ENCODE results near the gene JUNB. TPM values are rescaled to one million over a fixed set of nuclear protein-coding genes. Genes with fewer than 3 reads are reported as not detected.

JUNB gene
- polyA plus RNA-seq, 12 donors, result 18.0 to 187 (median 38.3) TPM; not detected in 1

GRCh38 chr19:12838886-12839756 is 47.8 kb downstream of the JUNB start:
- no peak for DNase-seq

GRCh38 chr19:12840091-12841079 is 49.1 kb downstream of the JUNB start:
- no peak for DNase-seq

DNA sequence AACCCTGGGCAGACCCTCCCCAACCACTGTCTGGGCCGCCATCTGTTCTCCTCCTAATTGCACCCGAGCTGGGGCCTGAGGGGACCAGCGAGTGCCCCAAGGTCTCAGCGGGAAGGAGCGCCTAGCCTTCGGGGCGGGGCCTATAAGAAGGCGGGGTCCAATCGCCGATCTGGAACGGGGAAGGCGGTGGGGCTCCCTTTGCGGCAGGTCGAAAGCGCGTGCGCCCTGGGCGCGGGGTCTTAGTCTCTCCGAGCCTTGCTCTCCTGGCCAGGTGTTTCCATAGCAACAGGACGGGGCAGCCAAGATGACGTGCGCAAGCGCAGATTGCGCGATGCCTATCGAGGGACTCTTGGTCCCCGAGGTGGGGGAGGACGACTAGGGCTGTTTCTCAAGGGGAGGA is 49.8 kb downstream of the JUNB start:
- no peak for DNase-seq

GRCh38 chr19:12842511-12842910 is 51.2 kb downstream of the JUNB start:
- DNase-seq, result no peak

Other genes with a start within 250 kb of the JUNB start
- gene ZNF564, start 240.0 kb upstream of the JUNB start, polyA plus RNA-seq (ENCODE audit: insufficient read length in 12 of 12), result 1 to 10 TPM in 11 of 12 donors, not detected in 1; 4.2 to 7.1 (median 5.8) TPM
- 1 to 10 TPM in 11 of 12 donors, not detected in 1; 2.1 to 4.9 (median 3.2) TPM for gene ZNF490, start 180.7 kb upstream of the JUNB start, polyA plus RNA-seq (ENCODE audit: insufficient read length in 12 of 12)
- 10 to 100 TPM; 11.9 to 92.2 (median 13.7) TPM for gene ZNF791, start 180.6 kb upstream of the JUNB start, polyA plus RNA-seq (ENCODE audit: insufficient read length in 12 of 12)
- 10 to 100 TPM in 11 of 12 donors, not detected in 1; 21.6 to 53.9 (median 26.4) TPM for gene MAN2B1, start 124.7 kb upstream of the JUNB start, polyA plus RNA-seq (ENCODE audit: insufficient read length in 12 of 12)
- 10 to 100 TPM in 5 of 12 donors, 1 to 10 TPM in 6, not detected in 1; 6.7 to 16.7 (median 9.9) TPM for gene WDR83, start 124.7 kb upstream of the JUNB start, polyA plus RNA-seq (ENCODE audit: insufficient read length in 12 of 12)
- gene DHPS, start 109.6 kb upstream of the JUNB start, polyA plus RNA-seq (ENCODE audit: insufficient read length in 12 of 12), result 10 to 100 TPM in 11 of 12 donors, not detected in 1; 51.6 to 79.8 (median 62.6) TPM
- under 1 TPM in 2 of 12 donors, not detected in 10; 0.46 to 0.98 TPM for gene GNG14, start 103.5 kb upstream of the JUNB start, polyA plus RNA-seq (ENCODE audit: insufficient read length in 12 of 12)
- gene FBXW9, start 94.9 kb upstream of the JUNB start, polyA plus RNA-seq (ENCODE audit: insufficient read length in 12 of 12), result 1 to 10 TPM in 11 of 12 donors, not detected in 1; 2.4 to 6.3 (median 3.5) TPM
- gene TNPO2, start 67.6 kb upstream of the JUNB start, polyA plus RNA-seq (ENCODE audit: insufficient read length in 12 of 12), result 10 to 100 TPM in 11 of 12 donors, not detected in 1; 37.4 to 93.0 (median 51.3) TPM
- gene TRIR, start 56.8 kb upstream of the JUNB start, polyA plus RNA-seq (ENCODE audit: insufficient read length in 12 of 12), result 100 to 1,000 TPM in 11 of 12 donors, not detected in 1; 130 to 438 (median 158) TPM
- gene GET3, start 54.0 kb upstream of the JUNB start, polyA plus RNA-seq (ENCODE audit: insufficient read length in 12 of 12), result 10 to 100 TPM in 11 of 12 donors, not detected in 1; 36.1 to 51.0 (median 40.6) TPM
- under 1 TPM in 4 of 12 donors, not detected in 8; 0.08 to 0.14 (median 0.11) TPM for gene BEST2, start 39.7 kb upstream of the JUNB start, polyA plus RNA-seq (ENCODE audit: insufficient read length in 12 of 12)
- gene HOOK2, start 15.9 kb upstream of the JUNB start, polyA plus RNA-seq (ENCODE audit: insufficient read length in 12 of 12), result 10 to 100 TPM in 11 of 12 donors, not detected in 1; 12.4 to 78.3 (median 24.2) TPM
- gene PRDX2, start 10.3 kb downstream of the JUNB start, polyA plus RNA-seq (ENCODE audit: insufficient read length in 12 of 12), result 100 to 1,000 TPM in 11 of 12 donors, not detected in 1; 124 to 185 (median 148) TPM
- 1 to 10 TPM in 10 of 12 donors, not detected in 2; 1.4 to 7.1 (median 4.2) TPM for gene THSD8, start 10.6 kb downstream of the JUNB start, polyA plus RNA-seq (ENCODE audit: insufficient read length in 12 of 12)
- 10 to 100 TPM in 10 of 12 donors, not detected in 2; 13.3 to 25.6 (median 17.6) TPM for gene RNASEH2A, start 15.1 kb downstream of the JUNB start, polyA plus RNA-seq (ENCODE audit: insufficient read length in 12 of 12)
- under 1 TPM in 1 of 12 donors, not detected in 11; 0.16 TPM for gene RTBDN, start 43.1 kb downstream of the JUNB start, polyA plus RNA-seq (ENCODE audit: insufficient read length in 12 of 12)
- 10 to 100 TPM in 1 of 12 donors, under 1 TPM in 10, not detected in 1; 0.16 to 12.0 (median 0.62) TPM for gene MAST1, start 47.0 kb downstream of the JUNB start, polyA plus RNA-seq (ENCODE audit: insufficient read length in 12 of 12)
- gene DNASE2, start 90.0 kb downstream of the JUNB start, polyA plus RNA-seq (ENCODE audit: insufficient read length in 12 of 12), result 10 to 100 TPM in 4 of 12 donors, 1 to 10 TPM in 7, not detected in 1; 6.4 to 18.1 (median 8.6) TPM
- 1 to 10 TPM in 1 of 12 donors, under 1 TPM in 9, not detected in 2; 0.15 to 2.8 (median 0.43) TPM for gene KLF1, start 95.7 kb downstream of the JUNB start, polyA plus RNA-seq (ENCODE audit: insufficient read length in 12 of 12)
- gene GCDH, start 99.7 kb downstream of the JUNB start, polyA plus RNA-seq (ENCODE audit: insufficient read length in 12 of 12), result 10 to 100 TPM in 11 of 12 donors, not detected in 1; 15.0 to 33.8 (median 25.4) TPM
- gene SYCE2, start 127.8 kb downstream of the JUNB start, polyA plus RNA-seq (ENCODE audit: insufficient read length in 12 of 12), result 1 to 10 TPM in 10 of 12 donors, not detected in 2; 2.1 to 4.5 (median 3.2) TPM
- 10 to 100 TPM in 11 of 12 donors, not detected in 1; 25.7 to 45.4 (median 34.4) TPM for gene FARSA, start 142.2 kb downstream of the JUNB start, polyA plus RNA-seq (ENCODE audit: insufficient read length in 12 of 12)
- gene CALR, start 147.1 kb downstream of the JUNB start, polyA plus RNA-seq (ENCODE audit: insufficient read length in 12 of 12), result 100 to 1,000 TPM; 312 to 584 (median 398) TPM
- 100 to 1,000 TPM in 9 of 12 donors, 10 to 100 TPM in 3; 80.3 to 659 (median 114) TPM for gene RAD23A, start 154.4 kb downstream of the JUNB start, polyA plus RNA-seq (ENCODE audit: insufficient read length in 12 of 12)
- 10 to 100 TPM in 11 of 12 donors, not detected in 1; 31.9 to 47.7 (median 36.5) TPM for gene GADD45GIP1, start 165.7 kb downstream of the JUNB start, polyA plus RNA-seq (ENCODE audit: insufficient read length in 12 of 12)
- gene DAND5, start 178.1 kb downstream of the JUNB start, polyA plus RNA-seq (ENCODE audit: insufficient read length in 12 of 12), result under 1 TPM in 6 of 12 donors, not detected in 6; 0.12 to 0.23 (median 0.16) TPM
- gene NFIX, start 204.0 kb downstream of the JUNB start, polyA plus RNA-seq (ENCODE audit: insufficient read length in 12 of 12), result 100 to 1,000 TPM in 8 of 12 donors, 10 to 100 TPM in 4; 73.2 to 280 (median 105) TPM